Vagina (tissue), 2 donors: Measurements from ENCODE around the gene FETUB.

ENCODE experiments used
- POLR2AphosphoS5 ChIP-seq, 2 donors: sonication (generic); formaldehyde crosslinking; IDR thresholded peaks; one replicate each; pipeline ENCODE4 v1.9.0; 2017; ENCODE audit warnings: antibody characterized with exemption in 2 of 2, mild to moderate bottlenecking in 2 of 2, low read depth in 1 of 2; ENCODE audit not compliant: insufficient read depth in 1 of 2
- TF ChIP-seq, protein P1 (sequence below), 3 experiments: fragments of 450-650 bp in 2 of 3; fragments of 200-600 bp in 1 of 3; sonication (generic) in 1 of 3; IDR thresholded peaks; one replicate each; pipeline ENCODE4 v1.5.1; 2017 to 2019; ENCODE audit warnings: antibody characterized with exemption in 3 of 3, mild to moderate bottlenecking in 2 of 3, moderate library complexity in 2 of 3

DNA sequence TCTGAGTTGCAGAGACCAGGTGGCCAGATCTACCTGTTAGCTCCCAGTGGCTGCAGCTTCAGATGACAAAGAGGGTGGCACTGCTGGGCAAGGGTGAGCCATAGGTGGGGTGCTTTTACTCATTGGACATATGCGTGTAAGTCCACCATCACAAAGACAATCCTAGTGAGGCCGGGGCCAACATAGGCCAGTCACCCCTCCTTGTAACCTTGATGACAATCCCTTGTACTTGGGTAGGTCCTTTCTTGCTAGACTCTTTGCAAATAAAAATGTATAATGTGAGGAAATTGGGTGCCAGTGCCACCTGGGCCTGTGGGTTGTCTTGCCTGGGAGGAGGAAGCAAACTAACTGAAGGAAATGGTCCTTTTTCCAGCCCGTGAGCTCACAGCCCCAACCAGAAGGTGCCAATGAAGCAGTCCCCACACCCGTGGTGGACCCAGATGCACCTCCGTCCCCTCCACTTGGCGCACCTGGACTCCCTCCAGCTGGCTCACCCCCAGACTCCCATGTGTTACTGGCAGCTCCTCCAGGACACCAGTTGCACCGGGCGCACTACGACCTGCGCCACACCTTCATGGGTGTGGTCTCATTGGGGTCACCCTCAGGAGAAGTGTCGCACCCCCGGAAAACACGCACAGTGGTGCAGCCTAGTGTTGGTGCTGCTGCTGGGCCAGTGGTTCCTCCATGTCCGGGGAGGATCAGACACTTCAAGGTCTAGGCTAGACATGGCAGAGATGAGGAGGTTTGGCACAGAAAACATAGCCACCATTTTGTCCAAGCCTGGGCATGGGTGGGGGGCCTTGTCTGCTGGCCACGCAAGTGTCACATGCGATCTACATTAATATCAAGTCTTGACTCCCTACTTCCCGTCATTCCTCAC, 19.7 kb upstream of the FETUB start:
- TF ChIP-seq POLR2AphosphoS5 (IDR thresholded peaks at IDR 0.05; ENCODE audit: insufficient read depth in 1 of 2, low read depth in 1 of 2): no peak
- TF ChIP-seq, protein P1, sequence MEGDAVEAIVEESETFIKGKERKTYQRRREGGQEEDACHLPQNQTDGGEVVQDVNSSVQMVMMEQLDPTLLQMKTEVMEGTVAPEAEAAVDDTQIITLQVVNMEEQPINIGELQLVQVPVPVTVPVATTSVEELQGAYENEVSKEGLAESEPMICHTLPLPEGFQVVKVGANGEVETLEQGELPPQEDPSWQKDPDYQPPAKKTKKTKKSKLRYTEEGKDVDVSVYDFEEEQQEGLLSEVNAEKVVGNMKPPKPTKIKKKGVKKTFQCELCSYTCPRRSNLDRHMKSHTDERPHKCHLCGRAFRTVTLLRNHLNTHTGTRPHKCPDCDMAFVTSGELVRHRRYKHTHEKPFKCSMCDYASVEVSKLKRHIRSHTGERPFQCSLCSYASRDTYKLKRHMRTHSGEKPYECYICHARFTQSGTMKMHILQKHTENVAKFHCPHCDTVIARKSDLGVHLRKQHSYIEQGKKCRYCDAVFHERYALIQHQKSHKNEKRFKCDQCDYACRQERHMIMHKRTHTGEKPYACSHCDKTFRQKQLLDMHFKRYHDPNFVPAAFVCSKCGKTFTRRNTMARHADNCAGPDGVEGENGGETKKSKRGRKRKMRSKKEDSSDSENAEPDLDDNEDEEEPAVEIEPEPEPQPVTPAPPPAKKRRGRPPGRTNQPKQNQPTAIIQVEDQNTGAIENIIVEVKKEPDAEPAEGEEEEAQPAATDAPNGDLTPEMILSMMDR (IDR thresholded peaks at IDR 0.05): no peak
